GM19463 (cell line): Measurements from ENCODE around the gene TMC1.
"Not testable (repeated sequence)": the region's sequence is repeated elsewhere in the genome, so short reads cannot be mapped to it uniquely, and the experiment has no call there.

Source experiments
- ATAC-seq: cut with Tn5 transposase; IDR thresholded peaks from one replicate; pipeline ENCODE4 v1.9.1; 2021; ENCODE audit warnings: mild to moderate bottlenecking, moderate library complexity; ENCODE audit not compliant: unreplicated experiment

Gene TMC1

GRCh38 chr9:72749276-72749675 lies 227.9 kb downstream of the TMC1 start:
- no peak for ATAC-seq

- ATAC-seq, result no peak
These were observed 230.1 kb downstream of the TMC1 start for GRCh38 chr9:72751541-72751940.

- ATAC-seq, result no peak
These were observed 232.0 kb downstream of the TMC1 start for GRCh38 chr9:72753266-72753893.

- ATAC-seq, result no peak
These were observed 234.4 kb downstream of the TMC1 start for GRCh38 chr9:72755836-72756235.

- ATAC-seq, result no peak
These were observed 237.5 kb downstream of the TMC1 start for GRCh38 chr9:72758944-72759343.

GRCh38 chr9:72763022-72763421 lies 241.6 kb downstream of the TMC1 start:
- no peak for ATAC-seq

GRCh38 chr9:72769546-72769945 lies 248.1 kb downstream of the TMC1 start:
- ATAC-seq, result no peak

- no peak for ATAC-seq
These were observed 251.3 kb downstream of the TMC1 start for GRCh38 chr9:72772661-72773060.

- no peak for ATAC-seq
These were observed 252.2 kb downstream of the TMC1 start for GRCh38 chr9:72773570-72773969.

GRCh38 chr9:72775570-72775969 lies 254.2 kb downstream of the TMC1 start:
- ATAC-seq, result no peak

- ATAC-seq, result no peak
These were observed 258.2 kb downstream of the TMC1 start for GRCh38 chr9:72779614-72780013.

- no peak for ATAC-seq
These were observed 265.5 kb downstream of the TMC1 start for GRCh38 chr9:72786948-72787347.

GRCh38 chr9:72788966-72789735 lies 267.7 kb downstream of the TMC1 start:
- no peak for ATAC-seq

GRCh38 chr9:72789885-72790284 lies 268.5 kb downstream of the TMC1 start:
- ATAC-seq, result no peak

GRCh38 chr9:72790989-72791388 lies 269.6 kb downstream of the TMC1 start:
- no peak for ATAC-seq

- no peak for ATAC-seq
These were observed 270.0 kb downstream of the TMC1 start for GRCh38 chr9:72791436-72791835.

- no peak for ATAC-seq
These were observed 273.5 kb downstream of the TMC1 start for GRCh38 chr9:72794946-72795345.

GRCh38 chr9:72800328-72800994 lies 279.1 kb downstream of the TMC1 start:
- no peak for ATAC-seq

- no peak for ATAC-seq
These were observed 283.8 kb downstream of the TMC1 start for GRCh38 chr9:72805238-72805637.

- ATAC-seq, result not testable (repeated sequence)
These were observed 285.0 kb downstream of the TMC1 start for GRCh38 chr9:72806313-72806809.

- ATAC-seq, result no peak
These were observed 286.5 kb downstream of the TMC1 start for GRCh38 chr9:72807765-72808445.
